ENCODE results near the gene LRG1. TPM values are rescaled to one million over a fixed set of nuclear protein-coding genes. Genes with fewer than 3 reads are reported as not detected.

Gene LRG1
- total and polyA plus RNA-seq, 9 of the 15 experiments (the other 6 are each of a cell fraction or from before 2014, with no cell fraction given): 1.5 to 11.9 (median 8.7) TPM

- no peak for TF ChIP-seq GABPA (tag; conservative IDR thresholded peaks at IDR 0.05; ENCODE audit: low read depth)
- TF ChIP-seq SLC30A9 (CRISPR knock-in tag; IDR thresholded peaks at IDR 0.05): no peak
- TF ChIP-seq KLF10 (CRISPR knock-in tag; IDR thresholded peaks at IDR 0.05): no peak
- TF ChIP-seq, protein P1, sequence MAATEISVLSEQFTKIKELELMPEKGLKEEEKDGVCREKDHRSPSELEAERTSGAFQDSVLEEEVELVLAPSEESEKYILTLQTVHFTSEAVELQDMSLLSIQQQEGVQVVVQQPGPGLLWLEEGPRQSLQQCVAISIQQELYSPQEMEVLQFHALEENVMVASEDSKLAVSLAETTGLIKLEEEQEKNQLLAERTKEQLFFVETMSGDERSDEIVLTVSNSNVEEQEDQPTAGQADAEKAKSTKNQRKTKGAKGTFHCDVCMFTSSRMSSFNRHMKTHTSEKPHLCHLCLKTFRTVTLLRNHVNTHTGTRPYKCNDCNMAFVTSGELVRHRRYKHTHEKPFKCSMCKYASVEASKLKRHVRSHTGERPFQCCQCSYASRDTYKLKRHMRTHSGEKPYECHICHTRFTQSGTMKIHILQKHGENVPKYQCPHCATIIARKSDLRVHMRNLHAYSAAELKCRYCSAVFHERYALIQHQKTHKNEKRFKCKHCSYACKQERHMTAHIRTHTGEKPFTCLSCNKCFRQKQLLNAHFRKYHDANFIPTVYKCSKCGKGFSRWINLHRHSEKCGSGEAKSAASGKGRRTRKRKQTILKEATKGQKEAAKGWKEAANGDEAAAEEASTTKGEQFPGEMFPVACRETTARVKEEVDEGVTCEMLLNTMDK (IDR thresholded peaks at IDR 0.05; ENCODE audit: borderline replicate concordance, insufficient read depth, low read depth, low read length, poor library complexity, severe bottlenecking): no peak
- TF ChIP-seq, protein P2, sequence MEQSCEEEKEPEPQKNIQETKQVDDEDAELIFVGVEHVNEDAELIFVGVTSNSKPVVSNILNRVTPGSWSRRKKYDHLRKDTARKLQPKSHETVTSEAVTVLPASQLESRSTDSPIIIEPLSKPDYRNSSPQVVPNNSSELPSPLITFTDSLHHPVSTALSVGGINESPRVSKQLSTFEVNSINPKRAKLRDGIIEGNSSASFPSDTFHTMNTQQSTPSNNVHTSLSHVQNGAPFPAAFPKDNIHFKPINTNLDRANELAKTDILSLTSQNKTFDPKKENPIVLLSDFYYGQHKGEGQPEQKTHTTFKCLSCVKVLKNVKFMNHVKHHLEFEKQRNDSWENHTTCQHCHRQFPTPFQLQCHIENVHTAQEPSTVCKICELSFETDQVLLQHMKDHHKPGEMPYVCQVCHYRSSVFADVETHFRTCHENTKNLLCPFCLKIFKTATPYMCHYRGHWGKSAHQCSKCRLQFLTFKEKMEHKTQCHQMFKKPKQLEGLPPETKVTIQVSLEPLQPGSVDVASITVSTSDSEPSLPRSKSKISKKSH (CRISPR knock-in tag; IDR thresholded peaks at IDR 0.05): no peak
- TF ChIP-seq ZNF398 (CRISPR knock-in tag; IDR thresholded peaks at IDR 0.05): no peak
Observed at GRCh38 chr19:4516939-4517300, 22.9 kb downstream of the LRG1 start (continued).
